Calu3 (cell line): Measurements from ENCODE around the gene MCF2L2. TPM values are rescaled to one million over a fixed set of nuclear protein-coding genes. Genes with fewer than 3 reads are reported as not detected.

Experiments
- BruUV-seq: library from RNA; stranded (reverse); fragments of 400-500 nt; replicated peaks from 2 replicates; lab custom pipeline; 2021; lab: Mats Ljungman, UMichigan
- CTCF ChIA-PET: fragments of 300-600 bp; sonication (Branson Sonifier 250); formaldehyde crosslinking; loops from one replicate; lab custom pipeline; 2022; ENCODE audit warnings: antibody characterized with exemption; lab: Charles Lee
- DNase-seq: peaks from one replicate; pipeline ENCODE4 v3.0.0; 2022
- H3K27ac Mint-ChIP-seq: one replicate; pipeline ENCODE4 v1.8.0; 2022; ENCODE audit warnings: mixed read lengths; ENCODE audit not compliant: unreplicated experiment
- H3K27me3 Mint-ChIP-seq: one replicate; pipeline ENCODE4 v1.8.0; 2022; ENCODE audit warnings: mixed read lengths; ENCODE audit not compliant: unreplicated experiment
- H3K36me3 Mint-ChIP-seq: one replicate; pipeline ENCODE4 v1.8.0; 2022; ENCODE audit warnings: mild to moderate bottlenecking, moderate library complexity, mixed read lengths; ENCODE audit not compliant: insufficient read depth, unreplicated experiment
- H3K4me1 Mint-ChIP-seq: one replicate; pipeline ENCODE4 v1.8.0; 2022; ENCODE audit warnings: mild to moderate bottlenecking, low read depth, mixed read lengths; ENCODE audit not compliant: unreplicated experiment
- H3K4me3 Mint-ChIP-seq: one replicate; pipeline ENCODE4 v1.8.0; 2022; ENCODE audit warnings: mild to moderate bottlenecking, low read depth, moderate library complexity, mixed read lengths; ENCODE audit not compliant: unreplicated experiment
- H3K9me3 Mint-ChIP-seq: one replicate; pipeline ENCODE4 v1.8.0; 2022; ENCODE audit warnings: low read depth, mixed read lengths; ENCODE audit not compliant: unreplicated experiment
- intact Hi-C: fragments of 100-400 bp; cut with micrococcal nuclease; formaldehyde crosslinking; loops from one replicate; pipeline ENCODE4 v1.10.0; 2022; ENCODE audit not compliant: unreplicated experiment
- total RNA-seq: library from RNA; stranded (reverse); gene quantifications from 2 replicates; pipeline ENCODE4 v1.2.3, GENCODE V29; 2022
- TF ChIP-seq, protein P1 (sequence below): fragments of 200-600 bp; IDR thresholded peaks from one replicate; pipeline ENCODE4 v1.8.0; 2022; ENCODE audit warnings: antibody characterized with exemption; ENCODE audit not compliant: unreplicated experiment

Gene MCF2L2
- total RNA-seq, 1 experiment from 2014 or later, result 0.35 TPM

DNA sequence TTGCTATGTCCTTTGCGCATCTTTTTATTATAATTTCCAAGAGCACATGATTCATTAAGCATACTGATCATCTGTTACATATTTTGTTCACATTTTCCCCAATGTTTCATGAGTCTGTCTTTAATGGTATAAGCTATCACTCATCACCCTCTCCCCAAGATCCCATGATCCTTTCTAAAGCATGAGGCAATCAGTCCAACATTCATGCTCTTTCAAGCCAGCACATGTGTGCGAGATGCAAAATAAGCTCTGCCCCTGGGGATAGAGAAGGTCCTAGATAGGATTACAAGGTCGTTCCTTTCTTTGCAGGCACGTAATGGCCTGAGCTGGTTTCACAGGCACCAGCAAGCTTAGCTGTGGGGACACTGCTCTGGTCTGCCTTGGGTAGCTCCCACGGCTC lies 207.6 kb downstream of the MCF2L2 start:
- CTCF ChIA-PET, result interaction anchor here (1.3 kb wide), 1 partner anchor 162 kb away, joined by 3 read pairs; no protein-coding TSS in a partner anchor
- no peaks in the 10 kb centered on the region for H3K9me3 Mint-ChIP-seq
- no TSS peak for BruUV-seq
- no peaks in the 10 kb centered on the region for H3K27me3 Mint-ChIP-seq
- TF ChIP-seq, protein P1, sequence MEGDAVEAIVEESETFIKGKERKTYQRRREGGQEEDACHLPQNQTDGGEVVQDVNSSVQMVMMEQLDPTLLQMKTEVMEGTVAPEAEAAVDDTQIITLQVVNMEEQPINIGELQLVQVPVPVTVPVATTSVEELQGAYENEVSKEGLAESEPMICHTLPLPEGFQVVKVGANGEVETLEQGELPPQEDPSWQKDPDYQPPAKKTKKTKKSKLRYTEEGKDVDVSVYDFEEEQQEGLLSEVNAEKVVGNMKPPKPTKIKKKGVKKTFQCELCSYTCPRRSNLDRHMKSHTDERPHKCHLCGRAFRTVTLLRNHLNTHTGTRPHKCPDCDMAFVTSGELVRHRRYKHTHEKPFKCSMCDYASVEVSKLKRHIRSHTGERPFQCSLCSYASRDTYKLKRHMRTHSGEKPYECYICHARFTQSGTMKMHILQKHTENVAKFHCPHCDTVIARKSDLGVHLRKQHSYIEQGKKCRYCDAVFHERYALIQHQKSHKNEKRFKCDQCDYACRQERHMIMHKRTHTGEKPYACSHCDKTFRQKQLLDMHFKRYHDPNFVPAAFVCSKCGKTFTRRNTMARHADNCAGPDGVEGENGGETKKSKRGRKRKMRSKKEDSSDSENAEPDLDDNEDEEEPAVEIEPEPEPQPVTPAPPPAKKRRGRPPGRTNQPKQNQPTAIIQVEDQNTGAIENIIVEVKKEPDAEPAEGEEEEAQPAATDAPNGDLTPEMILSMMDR, result no peak
- no peak overlapping the region for H3K27ac Mint-ChIP-seq
- H3K36me3 Mint-ChIP-seq, result no peaks in the 10 kb centered on the region
- H3K4me3 Mint-ChIP-seq, result no peak overlapping the region
- DNase-seq, result no peak
- no peaks in the 10 kb centered on the region for H3K4me1 Mint-ChIP-seq
- intact Hi-C loops, result no loop called here

DNA sequence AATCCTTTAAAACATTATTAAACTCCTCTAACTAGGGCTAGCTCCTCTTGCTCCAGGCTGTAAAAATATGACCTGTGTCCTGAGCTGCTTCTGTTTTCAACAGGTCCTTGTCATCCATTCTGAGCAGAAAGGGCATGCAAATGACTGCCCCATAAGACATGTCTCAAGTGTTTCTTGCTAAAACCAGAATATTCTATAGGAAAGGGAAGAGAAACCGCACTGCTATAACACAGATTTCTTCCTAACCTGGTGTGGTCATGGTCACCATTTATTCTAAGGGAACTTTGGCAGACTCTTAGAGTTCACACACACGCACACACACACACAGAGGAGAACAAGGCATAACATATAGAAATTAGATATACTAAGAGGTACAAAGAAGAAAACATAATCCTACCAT lies 209.6 kb downstream of the MCF2L2 start:
- Mint-ChIP-seq H3K9me3 (no peaks in the 10 kb centered on the region), H3K27me3 (no peaks in the 10 kb centered on the region), H3K27ac (no peak overlapping the region), H3K4me1 (no peaks in the 10 kb centered on the region), H3K4me3 (no peak overlapping the region), H3K36me3 (no peaks in the 10 kb centered on the region)
- no TSS peak for BruUV-seq
- intact Hi-C loops, result no loop called here
- no peak for DNase-seq
- TF ChIP-seq, protein P1, result no peak
- CTCF ChIA-PET, result no interaction called here

DNA sequence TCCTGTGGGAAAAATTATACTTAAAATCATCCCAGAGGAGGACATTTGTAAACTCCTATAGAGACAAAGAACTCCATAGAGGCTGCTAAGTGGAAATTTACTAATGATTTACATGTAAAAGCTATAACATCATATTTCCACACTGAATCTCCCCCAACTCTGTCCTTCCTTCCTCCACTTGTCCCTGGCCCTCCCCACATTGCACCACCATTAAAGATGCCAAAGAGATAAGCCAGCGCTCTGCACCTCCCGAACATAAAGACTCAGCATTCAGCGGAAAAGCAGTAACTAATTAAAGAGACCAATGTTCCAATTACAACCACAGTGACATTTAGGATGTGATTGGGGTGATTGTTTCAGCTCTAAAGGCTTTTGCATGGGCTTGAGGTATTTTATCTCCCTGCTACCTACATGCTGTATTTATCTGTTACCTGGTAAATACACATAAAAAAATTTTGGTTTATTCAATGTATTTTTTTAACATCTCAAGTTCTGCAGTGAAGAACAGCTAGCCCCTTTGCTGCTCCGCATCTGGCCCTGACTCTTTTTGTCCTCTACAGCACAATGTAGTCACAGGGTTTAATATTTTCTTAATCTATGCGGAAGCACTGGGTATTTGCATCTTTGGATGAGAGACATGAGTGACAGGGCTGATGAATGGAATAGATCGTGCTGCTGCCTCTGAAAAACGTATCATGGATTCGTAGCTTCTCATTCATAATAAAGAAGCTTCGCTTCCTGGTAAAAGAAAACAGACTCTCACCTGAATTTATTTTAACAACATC lies 210.7 kb downstream of the MCF2L2 start:
- no peaks in the 10 kb centered on the region for H3K36me3 Mint-ChIP-seq
- no peak overlapping the region for H3K4me3 Mint-ChIP-seq
- intact Hi-C loops, result no loop called here
- no peaks in the 10 kb centered on the region for H3K9me3 Mint-ChIP-seq
- TF ChIP-seq, protein P1, result no peak
- no TSS peak for BruUV-seq
- no peaks in the 10 kb centered on the region for H3K4me1 Mint-ChIP-seq
- no peak for DNase-seq
- no peaks in the 10 kb centered on the region for H3K27me3 Mint-ChIP-seq
- no peak overlapping the region for H3K27ac Mint-ChIP-seq
- CTCF ChIA-PET, result interaction anchor here (0.6 to 0.8 kb wide), 2 partner anchors 41 to 168 kb away, joined by 3 to 4 read pairs; no protein-coding TSS in a partner anchor

DNA sequence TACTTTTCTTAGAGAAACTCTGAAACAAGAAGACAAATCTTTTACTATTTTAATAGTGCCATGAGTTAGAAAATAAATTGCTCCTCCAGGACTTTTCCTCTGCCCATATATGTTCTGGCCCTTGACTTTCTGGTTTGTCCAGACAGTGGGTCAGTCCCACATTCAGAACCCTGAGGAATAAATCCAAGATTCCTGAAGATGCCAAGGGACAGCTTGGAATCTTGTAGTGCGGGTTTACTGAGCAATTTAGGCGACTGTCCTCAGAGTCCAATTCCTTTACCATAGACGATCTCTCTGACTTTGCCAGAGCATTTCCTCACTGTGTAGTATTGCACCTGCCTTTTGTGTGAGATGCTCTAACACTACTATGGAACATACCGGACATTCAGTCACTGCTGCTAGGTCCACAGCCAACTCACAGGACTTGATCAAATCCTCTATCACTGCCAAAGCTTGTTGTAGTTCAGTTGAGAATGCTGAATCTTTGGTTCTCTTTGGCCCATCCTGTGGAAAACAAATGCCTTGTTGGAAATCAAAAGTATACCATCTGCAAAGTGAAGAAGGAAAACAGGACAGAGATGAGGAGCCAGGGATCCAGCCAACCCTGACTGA lies 212.7 kb downstream of the MCF2L2 start:
- Mint-ChIP-seq H3K36me3 (no peaks in the 10 kb centered on the region), H3K27me3 (no peaks in the 10 kb centered on the region), H3K4me1 (peaks cover 10% of the 10 kb centered on the region), H3K27ac (no peak overlapping the region), H3K9me3 (no peaks in the 10 kb centered on the region), H3K4me3 (no peak overlapping the region)
- no TSS peak for BruUV-seq
- CTCF ChIA-PET, result interaction anchor here (0.6 kb wide), 1 partner anchor 66 kb away, joined by 4 read pairs; no protein-coding TSS in a partner anchor
- TF ChIP-seq, protein P1, result no peak
- intact Hi-C loops, result no loop called here
- DNase-seq, result no peak
